ENCODE measurements around the gene PCSK6. TPM values are rescaled to one million over a fixed set of nuclear protein-coding genes. Genes with fewer than 3 reads are reported as not detected.

Gene PCSK6
- polyA plus RNA-seq, 1 experiment = 0.29 TPM

- POLR2A ChIA-PET = no interaction called here
These were observed 26.2 kb downstream of the PCSK6 start for GRCh38 chr15:101463270-101463669.

GRCh38 chr15:101461097-101461496, 28.4 kb downstream of the PCSK6 start:
- POLR2A ChIA-PET = no interaction called here

More at GRCh38 chr15:101463270-101463669, 26.2 kb downstream of the PCSK6 start:
- TF ChIP-seq, protein P1, sequence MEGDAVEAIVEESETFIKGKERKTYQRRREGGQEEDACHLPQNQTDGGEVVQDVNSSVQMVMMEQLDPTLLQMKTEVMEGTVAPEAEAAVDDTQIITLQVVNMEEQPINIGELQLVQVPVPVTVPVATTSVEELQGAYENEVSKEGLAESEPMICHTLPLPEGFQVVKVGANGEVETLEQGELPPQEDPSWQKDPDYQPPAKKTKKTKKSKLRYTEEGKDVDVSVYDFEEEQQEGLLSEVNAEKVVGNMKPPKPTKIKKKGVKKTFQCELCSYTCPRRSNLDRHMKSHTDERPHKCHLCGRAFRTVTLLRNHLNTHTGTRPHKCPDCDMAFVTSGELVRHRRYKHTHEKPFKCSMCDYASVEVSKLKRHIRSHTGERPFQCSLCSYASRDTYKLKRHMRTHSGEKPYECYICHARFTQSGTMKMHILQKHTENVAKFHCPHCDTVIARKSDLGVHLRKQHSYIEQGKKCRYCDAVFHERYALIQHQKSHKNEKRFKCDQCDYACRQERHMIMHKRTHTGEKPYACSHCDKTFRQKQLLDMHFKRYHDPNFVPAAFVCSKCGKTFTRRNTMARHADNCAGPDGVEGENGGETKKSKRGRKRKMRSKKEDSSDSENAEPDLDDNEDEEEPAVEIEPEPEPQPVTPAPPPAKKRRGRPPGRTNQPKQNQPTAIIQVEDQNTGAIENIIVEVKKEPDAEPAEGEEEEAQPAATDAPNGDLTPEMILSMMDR (IDR thresholded peaks at IDR 0.05; ENCODE audit: insufficient read depth, low read depth, low read length) = no peak
- H3K4me3 ChIP-seq (ENCODE audit: low read depth, low read length) = no peak overlapping the region
- no peaks in the 10 kb centered on the region for H3K36me3 ChIP-seq (ENCODE audit: control insufficient read depth, insufficient read depth, low read length)
- peaks cover 7% of the 10 kb centered on the region; the same call in 1 of the 2 replicates for H3K27me3 ChIP-seq (ENCODE audit: control insufficient read depth, insufficient read depth, low read length)
- CTCF ChIA-PET = no interaction called here
- DNase-seq (ENCODE audit: low read depth) = no peak

GRCh38 chr15:101459579-101460300, 29.8 kb downstream of the PCSK6 start:
- TF ChIP-seq, protein P1 (IDR thresholded peaks at IDR 0.05; ENCODE audit: insufficient read depth, low read depth, low read length) = no peak
- no peak for DNase-seq (ENCODE audit: low read depth)
- POLR2A ChIA-PET = no interaction called here
- H3K27me3 ChIP-seq (ENCODE audit: control insufficient read depth, insufficient read depth, low read length) = 0 out of 2 replicates have a peak, but pooled peaks cover 2% of the 10 kb centered on the region
- no peak overlapping the region for H3K4me3 ChIP-seq (ENCODE audit: low read depth, low read length)
- CTCF ChIA-PET = interaction anchor here (1.2 to 1.4 kb wide), 2 partner anchors 11 to 42 kb away, joined by 4 to 6 read pairs; no protein-coding TSS in a partner anchor
- no peaks in the 10 kb centered on the region for H3K36me3 ChIP-seq (ENCODE audit: control insufficient read depth, insufficient read depth, low read length)

More at GRCh38 chr15:101461097-101461496, 28.4 kb downstream of the PCSK6 start:
- H3K36me3 ChIP-seq (ENCODE audit: control insufficient read depth, insufficient read depth, low read length) = no peaks in the 10 kb centered on the region
- CTCF ChIA-PET = interaction anchor here (0.7 kb wide), 1 partner anchor 15 kb away, joined by 3 read pairs; no protein-coding TSS in a partner anchor
- no peak for DNase-seq (ENCODE audit: low read depth)
- TF ChIP-seq, protein P1 (IDR thresholded peaks at IDR 0.05; ENCODE audit: insufficient read depth, low read depth, low read length) = no peak
- H3K4me3 ChIP-seq (ENCODE audit: low read depth, low read length) = no peak overlapping the region
- H3K27me3 ChIP-seq (ENCODE audit: control insufficient read depth, insufficient read depth, low read length) = 0 out of 2 replicates have a peak, but pooled peaks cover 2% of the 10 kb centered on the region

DNA sequence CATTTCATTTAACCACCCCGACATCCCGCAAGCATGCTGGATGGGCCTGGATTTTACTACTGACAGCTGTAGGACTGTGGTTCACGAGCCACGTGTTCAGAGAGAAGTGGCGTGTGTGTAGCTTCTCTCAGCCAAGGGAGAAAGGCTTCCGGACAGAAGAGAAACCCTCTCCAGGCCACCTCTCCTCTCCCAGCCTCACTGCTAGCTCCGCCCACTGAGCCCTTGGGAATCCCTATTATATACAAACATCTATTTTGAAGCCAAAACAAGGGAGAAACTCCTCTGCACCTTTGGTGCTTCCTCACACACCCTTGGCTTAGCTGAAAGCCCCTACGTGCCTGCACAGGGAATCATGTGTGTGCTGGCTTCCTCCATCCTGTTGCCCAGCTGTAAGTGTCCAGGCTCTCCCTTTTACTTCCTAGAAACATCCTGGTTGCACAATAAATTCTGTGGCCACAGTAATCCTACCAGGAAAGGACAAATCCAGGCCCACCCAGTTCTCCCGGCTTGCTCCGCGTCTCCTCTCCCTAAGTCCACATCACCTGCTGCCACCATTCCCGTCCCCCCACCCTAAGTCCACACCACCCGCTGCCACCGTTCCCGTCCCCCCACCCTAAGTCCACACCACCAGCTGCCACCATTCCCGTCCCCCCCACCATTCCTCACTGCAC, 30.5 kb downstream of the PCSK6 start:
- CTCF ChIA-PET = interaction anchor here (1.1 to 1.4 kb wide), 3 partner anchors 8 to 43 kb away, joined by 3 to 6 read pairs (median 4); no protein-coding TSS in a partner anchor
- Histone ChIP-seq H3K27me3 (ENCODE audit: control insufficient read depth, insufficient read depth, low read length) (0 out of 2 replicates have a peak, but pooled peaks cover 2% of the 10 kb centered on the region), H3K4me3 (ENCODE audit: low read depth, low read length) (no peak overlapping the region), H3K36me3 (ENCODE audit: control insufficient read depth, insufficient read depth, low read length) (no peaks in the 10 kb centered on the region)
- TF ChIP-seq, protein P1 (IDR thresholded peaks at IDR 0.05; ENCODE audit: insufficient read depth, low read depth, low read length) = no peak
- no peak for DNase-seq (ENCODE audit: low read depth)
- POLR2A ChIA-PET = no interaction called here

All from BJ (cell line).